TTC549 (cell line): Measurements from ENCODE around the gene TMEM156.
"Not testable (repeated sequence)": the region's sequence is repeated elsewhere in the genome, so short reads cannot be mapped to it uniquely, and the experiment has no call there.

Source experiments
- FAIRE-seq: peaks from 2 replicates; lab custom pipeline; 2012; peaks lifted over from hg19 to GRCh38; lab: Jason Lieb, UNC

The TMEM156 gene

GRCh38 chr4:38989487-38989886 is 42.7 kb downstream of the TMEM156 start:
- FAIRE-seq = no peak

GRCh38 chr4:38988353-38988752 is 43.9 kb downstream of the TMEM156 start:
- FAIRE-seq = not testable (repeated sequence)

- FAIRE-seq = no peak
Observed at GRCh38 chr4:38987491-38987890, 44.7 kb downstream of the TMEM156 start.

- FAIRE-seq = no peak
Observed at GRCh38 chr4:38985410-38986100, 46.7 kb downstream of the TMEM156 start.

GRCh38 chr4:38983787-38984598 is 48.2 kb downstream of the TMEM156 start:
- FAIRE-seq = no peak

DNA sequence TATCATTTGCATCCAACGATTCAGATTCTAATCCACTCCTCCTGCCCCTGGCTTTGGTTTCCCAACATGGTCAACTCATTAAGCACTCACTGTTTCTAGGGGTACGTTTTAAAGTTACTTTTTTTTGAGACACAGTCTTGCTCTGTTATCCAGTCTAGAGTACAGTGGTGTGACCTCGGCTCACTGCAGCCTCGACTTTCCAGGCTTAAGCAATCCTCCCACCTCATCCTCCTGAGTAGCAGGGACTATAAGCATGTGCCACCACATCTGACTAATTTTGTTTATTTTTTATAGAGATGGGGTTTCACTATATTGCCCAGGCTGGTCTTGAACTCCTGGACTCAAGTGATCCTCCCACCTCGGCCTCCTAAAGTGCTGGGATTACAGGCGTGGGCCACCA is 48.9 kb downstream of the TMEM156 start:
- FAIRE-seq = no peak

GRCh38 chr4:38982361-38983095 is 49.7 kb downstream of the TMEM156 start:
- FAIRE-seq = no peak

DNA sequence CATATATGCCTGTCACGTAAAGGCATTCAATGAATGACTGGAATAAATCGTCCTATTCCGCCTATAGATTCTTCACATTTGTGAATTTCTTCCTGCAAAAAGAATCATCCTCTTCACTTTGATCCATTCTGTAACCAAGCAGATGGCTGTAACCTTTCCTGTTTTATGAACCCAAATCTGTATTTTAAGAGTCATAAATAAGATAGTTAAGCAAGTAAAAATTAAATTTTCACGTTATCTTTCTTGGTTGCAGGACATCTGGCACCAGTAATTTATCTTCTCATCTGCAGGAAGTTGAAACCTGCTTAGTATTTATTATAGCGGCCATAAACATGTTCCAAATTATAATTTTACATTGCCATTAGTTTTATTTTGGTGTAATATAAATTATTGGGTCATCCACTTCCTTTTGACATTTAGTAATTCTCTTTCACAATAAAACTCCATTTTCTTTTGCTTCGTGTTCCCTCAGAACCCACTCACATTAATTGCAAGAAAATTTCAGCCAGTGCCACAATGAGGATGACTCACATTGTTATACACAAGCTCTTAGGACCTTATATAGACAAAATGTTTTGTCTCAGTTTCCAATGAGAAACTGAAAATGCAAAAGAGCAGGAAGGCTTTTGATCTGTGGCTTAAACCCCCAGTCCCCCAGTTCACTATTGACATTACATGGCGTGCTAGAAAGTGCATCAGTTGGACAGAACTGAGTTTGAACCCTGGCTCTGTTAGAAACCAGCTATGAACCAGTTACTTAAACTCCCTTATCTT is 51.1 kb downstream of the TMEM156 start:
- no peak for FAIRE-seq

DNA sequence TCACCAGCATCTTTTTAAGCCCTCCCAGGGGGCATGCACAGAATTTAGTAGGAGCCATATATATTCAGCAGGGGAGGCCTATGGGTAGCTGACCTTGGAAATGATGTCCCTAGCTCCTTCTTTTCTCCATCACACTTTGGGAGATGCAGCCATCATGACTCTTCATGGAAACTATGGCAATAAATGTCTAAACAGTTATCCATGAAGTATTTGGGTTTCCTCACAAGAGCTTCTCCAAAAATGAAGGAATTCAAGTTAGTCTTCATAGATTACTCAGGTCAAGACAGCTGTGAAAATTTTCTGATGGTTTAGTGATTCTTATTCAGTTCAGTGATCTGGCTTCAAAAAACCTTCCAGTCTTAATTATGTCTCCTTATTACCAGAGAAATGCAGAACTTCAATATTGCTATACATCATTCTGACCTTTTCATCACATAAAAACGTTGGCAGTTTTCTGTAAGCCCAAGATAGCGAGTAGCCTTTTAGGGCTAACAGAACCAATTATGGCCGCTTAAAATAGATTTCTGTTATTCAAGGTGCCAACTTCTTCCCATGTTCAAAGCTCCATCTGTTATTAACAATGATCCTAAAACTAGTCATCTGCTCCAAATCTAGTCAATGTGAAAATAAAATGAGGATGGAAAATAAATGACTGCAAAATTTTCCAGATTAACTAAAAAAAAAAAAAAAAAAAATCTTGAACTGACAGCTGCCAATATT is 52.5 kb downstream of the TMEM156 start:
- no peak for FAIRE-seq

DNA sequence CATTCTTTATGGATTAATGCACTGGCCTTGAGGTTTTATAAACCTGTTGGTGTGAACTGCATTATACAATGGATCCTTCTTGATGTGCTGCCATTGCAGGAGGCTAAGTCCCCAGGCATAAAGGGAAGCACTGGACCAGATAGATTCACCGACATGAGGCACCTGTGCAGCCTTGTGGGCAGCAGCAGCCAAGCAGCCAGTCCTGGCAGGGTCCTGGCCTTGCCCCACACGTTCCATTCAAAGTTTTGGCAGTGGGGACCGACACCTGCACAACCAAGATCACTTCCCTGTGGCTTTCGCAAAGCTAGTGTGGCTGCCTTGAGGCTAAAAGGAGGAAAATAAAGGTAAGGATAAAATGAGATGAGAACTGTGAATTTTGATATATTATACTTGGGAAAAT is 53.1 kb downstream of the TMEM156 start:
- FAIRE-seq = no peak

DNA sequence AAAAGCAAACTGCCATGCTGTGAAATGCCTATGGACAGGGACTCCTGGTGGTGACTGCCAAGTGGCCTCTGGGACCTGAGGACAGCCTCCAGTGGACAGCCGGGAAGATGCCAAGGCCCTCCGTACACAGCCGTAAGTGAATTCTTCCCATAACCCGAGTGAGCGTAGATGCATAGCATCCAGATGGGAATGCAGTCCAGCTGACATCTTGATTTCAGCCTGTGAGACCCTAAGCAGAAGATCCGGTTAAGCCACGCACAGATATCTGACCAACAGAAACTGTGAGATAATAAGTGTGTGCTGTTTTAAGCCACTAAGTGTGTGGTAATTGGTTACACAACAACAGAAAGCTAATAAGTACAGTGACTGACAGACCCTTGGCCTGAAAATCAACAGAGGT is 55.9 kb downstream of the TMEM156 start:
- no peak for FAIRE-seq

GRCh38 chr4:38968668-38969067 is 63.5 kb downstream of the TMEM156 start:
- no peak for FAIRE-seq

DNA sequence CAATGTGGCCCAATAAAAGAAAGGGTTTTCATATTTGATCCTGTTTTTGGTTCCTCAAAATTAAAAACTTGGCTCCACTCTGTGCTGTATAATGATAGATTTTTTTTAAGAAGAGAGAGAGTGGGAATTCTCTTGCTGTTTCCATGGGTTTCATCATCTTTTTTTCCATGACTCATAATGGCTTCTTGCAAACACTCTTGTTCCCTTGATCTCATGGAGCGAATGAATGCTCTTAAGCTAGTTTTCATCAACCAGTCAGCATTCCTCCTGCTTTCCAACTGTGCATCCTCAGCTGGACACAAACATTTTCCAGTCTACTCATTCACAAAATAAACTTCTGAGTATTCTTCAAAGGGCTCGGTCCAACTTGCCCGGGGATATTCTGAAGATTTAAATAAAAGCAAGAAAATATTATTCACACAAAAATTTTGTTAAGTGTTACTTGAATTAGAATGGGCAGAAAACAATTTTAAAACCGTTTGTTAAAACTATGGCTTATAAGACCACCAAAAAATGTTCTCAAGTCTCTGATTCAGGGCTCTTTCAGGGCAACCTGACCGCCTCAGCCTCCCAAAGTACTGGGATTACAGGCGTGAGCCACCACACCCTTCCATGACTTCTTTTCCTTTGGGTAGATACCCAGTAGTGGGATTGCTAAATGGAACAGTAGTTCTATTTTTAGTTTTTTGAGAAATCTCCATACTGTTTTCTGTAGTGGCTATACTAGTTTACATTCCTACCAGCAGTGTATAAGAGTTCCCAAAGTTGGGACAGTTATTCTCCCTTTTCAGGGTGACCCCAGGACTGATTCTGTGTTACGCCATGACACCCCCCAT is 64.7 kb downstream of the TMEM156 start:
- no peak for FAIRE-seq

DNA sequence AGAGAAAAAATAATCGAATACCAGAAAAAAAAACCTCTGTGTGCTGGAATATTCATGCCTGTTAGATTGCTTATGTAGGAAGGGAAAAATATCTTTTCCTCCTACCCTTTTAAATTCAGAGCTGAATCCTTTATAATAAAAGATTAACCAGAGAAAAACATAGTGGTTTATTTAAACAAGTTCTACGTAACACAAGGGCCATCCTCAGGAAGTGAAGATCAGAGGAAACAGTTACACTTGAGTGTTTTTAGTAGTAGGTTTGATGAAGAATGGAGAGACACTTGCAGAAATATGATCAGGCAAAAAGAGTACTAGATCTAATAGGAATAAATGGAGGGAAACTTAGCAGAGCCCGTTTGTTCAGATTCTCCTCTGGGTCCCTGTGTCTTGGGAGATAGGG is 66.3 kb downstream of the TMEM156 start:
- no peak for FAIRE-seq

DNA sequence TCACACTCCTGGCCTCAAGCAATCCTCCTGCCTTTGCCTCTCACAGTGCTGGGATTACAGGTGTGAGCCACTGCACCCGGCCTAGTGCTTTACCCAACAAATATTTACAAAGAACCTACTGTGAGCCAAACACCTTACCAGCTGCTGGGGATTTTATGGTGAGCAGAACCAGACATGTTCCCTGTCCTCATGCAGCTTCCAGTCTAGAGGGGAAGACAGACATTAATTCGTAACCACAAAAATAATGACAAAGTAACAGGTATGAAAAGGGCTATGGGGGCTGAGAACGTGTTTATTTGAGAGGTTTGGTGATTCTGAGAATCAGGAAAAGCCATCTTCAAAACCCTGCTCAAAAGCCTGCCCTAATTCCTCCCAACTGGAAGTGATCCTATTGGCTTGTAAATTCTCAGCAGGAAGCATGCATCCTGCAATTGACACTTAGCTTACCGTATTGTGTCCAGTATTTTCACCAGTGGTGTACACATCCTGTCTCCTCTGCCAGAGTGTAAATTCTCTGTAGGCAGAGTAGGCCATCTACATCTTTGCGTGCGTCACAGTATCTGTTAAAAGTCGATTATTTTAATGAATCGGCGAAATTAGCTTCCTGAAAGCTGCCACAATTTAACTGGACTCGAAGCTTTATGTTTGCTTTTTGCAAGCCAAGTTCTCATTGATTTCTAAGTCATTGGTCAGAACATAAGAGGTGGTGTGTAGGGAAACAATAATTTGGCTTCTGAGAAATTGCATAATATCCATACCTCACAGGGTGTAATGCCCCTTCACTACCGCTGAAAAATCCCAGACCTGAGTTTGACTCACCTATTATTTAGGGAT is 67.0 kb downstream of the TMEM156 start:
- FAIRE-seq = no peak

DNA sequence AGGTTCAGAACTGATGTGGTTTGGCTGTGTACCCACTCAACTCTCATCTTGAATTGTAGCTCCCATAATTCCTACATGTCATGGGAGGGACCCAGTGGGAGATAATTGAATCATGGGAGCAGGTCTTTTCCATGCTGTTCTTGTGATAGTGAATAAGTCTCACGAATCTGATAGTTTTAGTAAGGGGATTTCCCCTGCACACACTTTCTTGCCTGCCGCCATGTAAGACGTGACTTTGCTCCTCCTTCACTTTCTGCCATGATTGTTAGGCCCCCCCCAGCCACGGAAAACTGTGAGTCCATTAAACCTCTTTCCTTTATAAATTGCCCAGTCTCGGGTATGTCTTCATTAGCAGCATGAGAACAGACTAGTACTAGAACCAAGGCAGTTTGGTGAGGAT is 73.0 kb downstream of the TMEM156 start:
- FAIRE-seq = not testable (repeated sequence)

- no peak for FAIRE-seq
Observed at GRCh38 chr4:38958453-38959190, 73.6 kb downstream of the TMEM156 start.

GRCh38 chr4:38957893-38958292 is 74.3 kb downstream of the TMEM156 start:
- no peak for FAIRE-seq

- no peak for FAIRE-seq
Observed at GRCh38 chr4:38957261-38957815, 74.9 kb downstream of the TMEM156 start.
